HG02973 (cell line): Measurements from ENCODE around the gene SPACA5.
A peak's percentile ranks its signal among the peaks of the same experiment; 100 is the strongest.
"Not testable (repeated sequence)": the region's sequence is repeated elsewhere in the genome, so short reads cannot be mapped to it uniquely, and the experiment has no call there.

Experiments used
- ATAC-seq: cut with Tn5 transposase; IDR thresholded peaks from one replicate; pipeline ENCODE4 v1.9.1; 2021; ENCODE audit warnings: moderate library complexity; ENCODE audit not compliant: unreplicated experiment

Gene SPACA5

GRCh38 chrX:48006688-48007087 lies at the start of gene SPACA5:
TSS of gene SPACA5 (plus strand) at chrX:48006988. CDS start at chrX:48007803, 815 bp downstream.
- ATAC-seq = not testable (repeated sequence)

- ATAC-seq = not testable (repeated sequence)
Measured at GRCh38 chrX:47958206-47958605, 48.6 kb upstream of the SPACA5 start.

- ATAC-seq = no peak
Measured at GRCh38 chrX:47958761-47959342, 47.9 kb upstream of the SPACA5 start.

- ATAC-seq = no peak
Measured at GRCh38 chrX:47960406-47960805, 46.4 kb upstream of the SPACA5 start.

GRCh38 chrX:47961830-47962229 lies 45.0 kb upstream of the SPACA5 start:
- ATAC-seq = not testable (repeated sequence)

- not testable (repeated sequence) for ATAC-seq
Measured at GRCh38 chrX:47965526-47965925, 41.3 kb upstream of the SPACA5 start.

- no peak for ATAC-seq
Measured at GRCh38 chrX:47973235-47973634, 33.6 kb upstream of the SPACA5 start.

GRCh38 chrX:47976254-47977151 lies 30.3 kb upstream of the SPACA5 start:
- no peak for ATAC-seq

GRCh38 chrX:47991263-47992094 lies 15.3 kb upstream of the SPACA5 start:
- ATAC-seq = no peak

GRCh38 chrX:47992095-47992380 lies 14.8 kb upstream of the SPACA5 start:
- no peak for ATAC-seq

GRCh38 chrX:47992669-47993068 lies 14.1 kb upstream of the SPACA5 start:
- ATAC-seq = no peak

GRCh38 chrX:48001260-48001659 lies 5.5 kb upstream of the SPACA5 start:
- ATAC-seq = no peak

- no peak for ATAC-seq
Measured at GRCh38 chrX:48002319-48002718, 4.5 kb upstream of the SPACA5 start.

GRCh38 chrX:48002929-48003328 lies 3.9 kb upstream of the SPACA5 start:
- no peak for ATAC-seq

- ATAC-seq = no peak
Measured at GRCh38 chrX:48003367-48003757, 3.4 kb upstream of the SPACA5 start.

GRCh38 chrX:48003758-48004457 lies 2.9 kb upstream of the SPACA5 start, which contains the start of gene ZNF182:
TSS of gene ZNF182 (minus strand) at chrX:48003989. CDS start at chrX:48002609, 1,380 bp downstream.
- ATAC-seq = peak; percentile 84

- not testable (repeated sequence) for ATAC-seq
Measured at GRCh38 chrX:48009445-48009960, 2.7 kb downstream of the SPACA5 start.

- not testable (repeated sequence) for ATAC-seq
Measured at GRCh38 chrX:48016583-48017310, 10.0 kb downstream of the SPACA5 start.

- ATAC-seq = not testable (repeated sequence)
Measured at GRCh38 chrX:48019892-48020291, 13.1 kb downstream of the SPACA5 start.

- not testable (repeated sequence) for ATAC-seq
Measured at GRCh38 chrX:48020472-48020871, 13.7 kb downstream of the SPACA5 start.
